NCI-H446 (cell line): ENCODE data around the gene ZNF467.

ENCODE experiments used
- DNase-seq, 2 experiments: peaks; one replicate each; lab custom pipeline; 2025; lab: John Stamatoyannopoulos, UW

The ZNF467 gene

GRCh38 chr7:149785402-149785801 lies 12.0 kb upstream of the ZNF467 start:
- DNase-seq = no peak

- no peak for DNase-seq
Observed at GRCh38 chr7:149784251-149784608, 10.8 kb upstream of the ZNF467 start.

- DNase-seq = no peak
Observed at GRCh38 chr7:149783386-149784250, 10.2 kb upstream of the ZNF467 start.

- DNase-seq = no peak
Observed at GRCh38 chr7:149782682-149783345, 9.4 kb upstream of the ZNF467 start.

GRCh38 chr7:149781921-149782320 lies 8.5 kb upstream of the ZNF467 start:
- no peak for DNase-seq

- no peak for DNase-seq
Observed at GRCh38 chr7:149780636-149781419, 7.4 kb upstream of the ZNF467 start.

DNA sequence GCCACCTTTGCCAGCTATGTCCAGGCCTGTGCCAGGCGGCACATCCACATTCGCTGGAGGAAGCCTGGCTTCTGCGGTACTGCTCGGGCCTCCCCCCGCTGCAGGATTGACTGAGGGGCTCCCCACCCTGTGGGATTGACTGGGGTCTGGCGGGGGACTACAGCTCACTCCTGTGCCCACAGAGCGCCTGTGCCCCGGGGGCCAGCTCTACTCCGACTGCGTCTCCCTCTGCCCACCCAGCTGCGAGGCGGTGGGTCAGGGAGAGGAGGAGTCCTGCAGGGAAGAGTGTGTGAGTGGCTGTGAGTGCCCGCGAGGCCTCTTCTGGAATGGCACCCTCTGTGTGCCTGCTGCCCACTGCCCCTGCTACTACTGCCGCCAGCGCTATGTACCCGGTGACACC lies 6.7 kb upstream of the ZNF467 start:
- no peak for DNase-seq

DNA sequence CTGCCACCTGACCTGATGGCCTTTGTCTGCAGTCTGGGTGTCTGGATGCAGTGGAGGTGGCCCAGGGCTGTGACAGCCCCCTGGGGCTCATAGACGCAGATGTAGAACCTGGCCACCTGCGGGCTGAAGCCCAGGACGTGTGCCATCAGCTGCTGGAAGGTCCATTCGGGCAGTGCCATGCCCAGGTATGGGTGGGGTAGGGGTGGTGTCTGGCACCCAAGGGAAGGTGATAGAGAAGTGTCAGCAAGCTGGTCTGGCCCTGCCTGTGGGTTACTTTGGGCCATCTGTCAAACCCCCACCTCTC lies 6.1 kb upstream of the ZNF467 start:
- DNase-seq = no peak

GRCh38 chr7:149778696-149779501 lies 5.5 kb upstream of the ZNF467 start:
- DNase-seq = no peak

- no peak for DNase-seq
Observed at GRCh38 chr7:149778327-149778637, 4.9 kb upstream of the ZNF467 start.

- no peak for DNase-seq
Observed at GRCh38 chr7:149777551-149778326, 4.4 kb upstream of the ZNF467 start.

GRCh38 chr7:149776848-149777407 lies 3.5 kb upstream of the ZNF467 start:
- no peak for DNase-seq

GRCh38 chr7:149776289-149776688 lies 2.9 kb upstream of the ZNF467 start:
- no peak for DNase-seq

- DNase-seq = no peak
Observed at GRCh38 chr7:149775176-149775556, 1.8 kb upstream of the ZNF467 start.

DNA sequence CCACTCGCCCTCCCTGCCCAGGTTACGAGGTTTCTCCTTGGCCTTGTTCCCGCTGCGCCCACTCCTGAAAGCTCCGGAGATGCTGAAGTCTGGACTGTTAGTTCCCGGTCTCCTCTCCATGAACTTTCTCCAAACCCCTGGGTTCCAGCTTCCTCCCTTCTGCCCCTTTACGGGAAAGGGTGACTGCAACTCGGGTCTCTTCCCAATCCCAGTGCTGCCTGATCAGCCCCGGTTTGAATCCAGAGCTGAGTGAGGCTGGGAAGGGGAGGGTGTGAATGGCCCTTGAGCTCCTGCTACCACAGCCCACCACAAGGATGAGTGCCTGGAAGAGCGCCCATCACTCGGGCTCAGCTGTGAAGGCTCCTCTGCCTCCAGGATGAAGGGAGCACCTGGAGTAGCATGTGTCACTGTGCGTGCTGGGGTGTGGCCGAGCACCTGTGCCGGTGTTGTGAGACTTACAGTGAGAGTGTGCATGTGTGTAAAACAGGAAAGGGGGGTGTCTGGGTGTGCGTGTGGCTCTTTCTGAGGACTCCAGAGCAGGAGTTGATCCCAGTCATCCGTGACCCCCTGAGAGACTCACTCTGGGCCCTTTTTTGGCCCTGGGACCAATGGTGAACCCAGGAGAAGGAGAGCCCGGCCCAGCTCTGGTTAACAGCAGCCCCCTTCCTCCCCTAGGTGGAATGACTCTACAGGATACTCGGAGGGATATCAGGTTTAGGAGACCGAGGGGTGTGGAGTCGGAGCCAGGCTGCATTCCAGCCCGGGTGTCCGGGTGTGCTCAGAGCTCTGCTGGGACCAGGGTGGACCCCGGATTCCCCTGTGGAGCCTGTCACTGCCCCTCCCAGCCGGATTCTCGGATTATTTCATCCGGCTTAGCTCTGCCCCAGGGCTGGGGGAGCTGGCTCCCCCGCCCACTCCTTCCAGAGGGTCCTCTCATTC lies 1.1 kb upstream of the ZNF467 start:
- DNase-seq = no peak

DNA sequence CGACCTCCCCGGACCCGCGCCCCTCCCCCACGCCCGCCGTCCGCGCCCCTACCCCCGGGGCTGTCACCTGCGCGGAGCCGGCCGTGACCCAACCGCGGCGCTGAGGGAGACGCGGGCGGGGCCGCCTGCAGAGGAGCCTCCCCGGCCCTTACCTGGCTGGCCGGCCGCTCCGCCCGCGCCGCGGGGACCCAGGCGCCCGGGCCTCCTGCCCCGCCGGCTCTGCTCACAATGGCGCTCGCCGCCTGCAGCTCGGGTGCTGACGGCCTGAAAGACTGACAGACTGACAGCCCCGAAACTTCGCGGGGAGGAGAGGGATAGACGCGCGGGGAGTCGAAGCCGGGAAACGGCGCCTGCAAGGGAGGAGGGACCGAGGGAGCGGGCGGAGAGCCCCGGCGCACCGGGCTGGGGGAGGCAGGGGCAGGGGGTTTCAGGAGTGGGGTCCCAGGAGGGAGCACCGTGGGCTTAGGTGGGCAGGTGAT lies 393 bp downstream of the ZNF467 start:
- no peak for DNase-seq

GRCh38 chr7:149772241-149772955 lies 990 bp downstream of the ZNF467 start:
- no peak for DNase-seq

GRCh38 chr7:149771720-149772240 lies 1.6 kb downstream of the ZNF467 start:
- DNase-seq = peak; percentile 52 to 84
